Measurements from ENCODE around the gene PCSK7.
A peak's percentile ranks its signal among the peaks of the same experiment; 100 is the strongest.
"Not testable (repeated sequence)": the region's sequence is repeated elsewhere in the genome, so short reads cannot be mapped to it uniquely, and the experiment has no call there.

The PCSK7 gene

DNA sequence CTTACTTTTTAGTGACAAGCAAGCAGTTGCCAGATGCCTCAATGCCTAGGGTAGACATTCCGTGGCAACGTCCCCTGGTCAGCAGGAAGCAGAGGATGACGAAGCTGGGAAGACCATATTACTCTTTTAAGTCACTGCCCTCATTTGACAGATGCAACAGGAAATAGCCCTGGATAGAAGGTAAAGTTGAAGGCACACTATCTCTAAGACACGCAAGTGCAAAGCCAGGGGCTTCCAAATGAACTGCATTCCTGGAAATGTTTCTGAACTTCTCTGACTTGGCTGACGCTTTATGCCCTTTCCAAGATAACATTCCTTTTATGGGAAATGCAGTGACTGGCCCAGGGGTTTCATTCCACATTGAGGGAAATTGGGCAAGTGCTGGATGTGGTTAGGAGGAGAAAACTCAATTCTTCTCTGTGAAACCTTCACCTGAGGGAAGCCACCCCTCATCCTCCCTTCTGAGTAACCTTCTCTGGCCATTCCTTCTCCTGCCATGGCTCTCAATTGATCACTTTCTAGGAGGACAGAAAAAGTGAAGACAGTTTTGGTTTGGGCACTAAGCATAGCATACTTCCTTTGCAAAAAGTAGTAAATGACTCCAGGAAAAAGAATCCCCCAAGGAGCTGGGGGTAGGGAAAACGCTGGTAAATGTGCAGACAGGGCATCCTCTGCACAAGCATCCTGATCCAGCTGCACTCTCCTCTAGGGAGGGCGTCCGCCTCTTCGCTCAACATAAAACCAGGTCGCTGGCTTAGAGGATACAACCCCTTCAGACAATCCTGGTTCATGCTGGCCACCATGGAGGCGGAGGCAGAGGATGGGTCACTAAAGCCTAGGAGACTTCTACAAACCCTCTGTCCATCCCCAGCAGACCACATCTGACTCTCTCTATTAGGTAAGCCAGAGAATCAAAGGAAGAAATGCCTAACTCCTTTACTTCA lies 14.5 kb downstream of the PCSK7 start:
- H3K36me3 ChIP-seq (ENCODE audit: control insufficient read depth, insufficient read depth, low read length) = no peaks in the 10 kb centered on the region
- H3K9ac ChIP-seq = no peak overlapping the region
- no peaks in the 10 kb centered on the region for H3K79me2 ChIP-seq
- no peak overlapping the region for H3K4me2 ChIP-seq (ENCODE audit: low read length)
- H3K4me3 ChIP-seq (ENCODE audit: low read depth, low read length) = no peak overlapping the region
- TF ChIP-seq CTCF (IDR thresholded peaks at IDR 0.05) = no peak
- peak overlapping the region; percentile 39 for H3K27ac ChIP-seq
- no peaks in the 10 kb centered on the region for H3K9me3 ChIP-seq (ENCODE audit: control insufficient read depth, low read length)
- no peaks in the 10 kb centered on the region for H3K27me3 ChIP-seq (ENCODE audit: control insufficient read depth, insufficient read depth, low read length)
- H2AFZ ChIP-seq = no peak overlapping the region
- peaks cover 19% of the 10 kb centered on the region for H3K4me1 ChIP-seq

- no peaks in the 10 kb centered on the region for H3K9me3 ChIP-seq (ENCODE audit: control insufficient read depth, low read length)
- no peak overlapping the region for H3K27ac ChIP-seq
- no peak overlapping the region for H3K4me3 ChIP-seq (ENCODE audit: low read depth, low read length)
- H3K4me1 ChIP-seq = no peaks in the 10 kb centered on the region
- H3K9ac ChIP-seq = no peak overlapping the region
- no peak overlapping the region for H2AFZ ChIP-seq
- TF ChIP-seq CTCF (IDR thresholded peaks at IDR 0.05) = no peak
- no peaks in the 10 kb centered on the region for H3K36me3 ChIP-seq (ENCODE audit: control insufficient read depth, insufficient read depth, low read length)
- no peaks in the 10 kb centered on the region for H3K79me2 ChIP-seq
- no peaks in the 10 kb centered on the region for H3K27me3 ChIP-seq (ENCODE audit: control insufficient read depth, insufficient read depth, low read length)
- H3K4me2 ChIP-seq (ENCODE audit: low read length) = no peak overlapping the region
These were observed 17.3 kb downstream of the PCSK7 start for GRCh38 chr11:117214404-117215110.

GRCh38 chr11:117212697-117213355 lies 19.0 kb downstream of the PCSK7 start:
- no peak for TF ChIP-seq CTCF (IDR thresholded peaks at IDR 0.05)
- no peak overlapping the region for H2AFZ ChIP-seq
- no peaks in the 10 kb centered on the region for H3K27me3 ChIP-seq (ENCODE audit: control insufficient read depth, insufficient read depth, low read length)
- no peak overlapping the region for H3K9ac ChIP-seq
- no peaks in the 10 kb centered on the region for H3K36me3 ChIP-seq (ENCODE audit: control insufficient read depth, insufficient read depth, low read length)
- no peak overlapping the region for H3K4me2 ChIP-seq (ENCODE audit: low read length)
- no peak overlapping the region for H3K27ac ChIP-seq
- no peaks in the 10 kb centered on the region for H3K9me3 ChIP-seq (ENCODE audit: control insufficient read depth, low read length)
- H3K4me1 ChIP-seq = no peaks in the 10 kb centered on the region
- H3K4me3 ChIP-seq (ENCODE audit: low read depth, low read length) = no peak overlapping the region
- no peaks in the 10 kb centered on the region for H3K79me2 ChIP-seq

DNA sequence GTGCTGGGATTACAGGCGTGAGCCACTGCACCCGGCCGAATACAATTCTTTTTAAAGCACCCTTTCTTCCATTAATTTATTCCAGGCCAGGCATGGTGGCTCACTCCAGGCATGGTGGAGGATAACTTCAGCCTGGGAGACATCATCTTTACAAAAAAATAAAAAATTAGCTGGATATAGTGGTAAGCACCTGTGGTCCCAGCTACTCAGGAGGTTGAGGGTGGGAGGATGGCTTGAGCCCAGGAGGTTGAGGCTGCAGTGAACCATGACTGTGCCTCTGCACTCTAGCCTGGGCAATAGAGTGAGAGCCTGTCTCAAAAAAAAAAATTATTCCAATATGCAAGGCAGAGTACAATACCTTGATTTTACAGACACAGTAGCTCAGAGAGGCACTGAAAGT lies 21.3 kb downstream of the PCSK7 start:
- Histone ChIP-seq H3K4me2 (ENCODE audit: low read length) (no peak overlapping the region), H3K79me2 (no peaks in the 10 kb centered on the region), H2AFZ (no peak overlapping the region), H3K27me3 (ENCODE audit: control insufficient read depth, insufficient read depth, low read length) (no peaks in the 10 kb centered on the region), H3K4me1 (no peaks in the 10 kb centered on the region), H3K9me3 (ENCODE audit: control insufficient read depth, low read length) (no peaks in the 10 kb centered on the region), H3K9ac (no peak overlapping the region), H3K36me3 (ENCODE audit: control insufficient read depth, insufficient read depth, low read length) (no peaks in the 10 kb centered on the region), H3K4me3 (ENCODE audit: low read depth, low read length) (no peak overlapping the region), H3K27ac (no peak overlapping the region)
- no peak for TF ChIP-seq CTCF (IDR thresholded peaks at IDR 0.05)

- not testable (repeated sequence) for H3K79me2 ChIP-seq; H3K4me1 ChIP-seq; H3K36me3 ChIP-seq (ENCODE audit: control insufficient read depth, insufficient read depth, low read length); H2AFZ ChIP-seq; H3K9me3 ChIP-seq (ENCODE audit: control insufficient read depth, low read length); H3K27ac ChIP-seq; H3K4me3 ChIP-seq (ENCODE audit: low read depth, low read length); H3K27me3 ChIP-seq (ENCODE audit: control insufficient read depth, insufficient read depth, low read length); H3K9ac ChIP-seq; H3K4me2 ChIP-seq (ENCODE audit: low read length)
These were observed 22.3 kb downstream of the PCSK7 start for GRCh38 chr11:117209351-117210125.

DNA sequence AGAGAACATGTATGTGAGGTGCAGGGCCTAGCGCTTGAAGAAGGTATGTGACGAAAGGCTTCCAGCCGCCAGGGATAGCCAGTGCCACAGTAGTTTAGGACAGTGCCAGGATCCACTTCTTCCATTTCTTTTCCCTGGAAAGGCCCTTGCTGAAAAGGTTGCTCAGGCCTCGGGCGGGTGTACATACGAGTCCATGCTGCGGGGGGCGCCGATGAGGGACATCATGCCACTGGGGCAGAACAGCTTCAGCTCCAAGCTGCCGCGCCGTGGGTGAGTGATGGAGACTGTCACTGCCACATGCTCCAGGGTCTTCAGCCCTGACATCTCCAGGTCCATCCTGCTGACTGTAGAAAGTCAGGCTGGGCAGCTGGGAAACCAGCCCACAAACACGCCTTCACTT lies 23.2 kb downstream of the PCSK7 start:
- H3K4me2 ChIP-seq (ENCODE audit: low read length); H3K79me2 ChIP-seq; H3K9me3 ChIP-seq (ENCODE audit: control insufficient read depth, low read length); H3K9ac ChIP-seq; H2AFZ ChIP-seq; H3K27me3 ChIP-seq (ENCODE audit: control insufficient read depth, insufficient read depth, low read length); H3K4me3 ChIP-seq (ENCODE audit: low read depth, low read length); H3K4me1 ChIP-seq; H3K27ac ChIP-seq; H3K36me3 ChIP-seq (ENCODE audit: control insufficient read depth, insufficient read depth, low read length): not testable (repeated sequence)

- not testable (repeated sequence) for H3K79me2 ChIP-seq; H3K4me1 ChIP-seq; H3K36me3 ChIP-seq (ENCODE audit: control insufficient read depth, insufficient read depth, low read length); H3K9me3 ChIP-seq (ENCODE audit: control insufficient read depth, low read length); H3K27me3 ChIP-seq (ENCODE audit: control insufficient read depth, insufficient read depth, low read length); H3K4me2 ChIP-seq (ENCODE audit: low read length); H3K27ac ChIP-seq; H2AFZ ChIP-seq; H3K4me3 ChIP-seq (ENCODE audit: low read depth, low read length); H3K9ac ChIP-seq
These were observed 24.4 kb downstream of the PCSK7 start for GRCh38 chr11:117207481-117207880.

Measured in parathyroid adenoma (tissue), 2 donors.